ENCODE results near the gene PLXDC2.

The PLXDC2 gene

GRCh38 chr10:19922236-19922963 lies 106.2 kb downstream of the PLXDC2 start:
- TF ChIP-seq ZNF274 (IDR thresholded peaks at IDR 0.05; ENCODE audit: low read depth, low read length): no peak
- no peak overlapping the region for H3K4me3 ChIP-seq (ENCODE audit: low read length)

- no peak overlapping the region for H3K4me3 ChIP-seq (ENCODE audit: low read length)
- no peak for TF ChIP-seq ZNF274 (IDR thresholded peaks at IDR 0.05; ENCODE audit: low read depth, low read length)
Observed at GRCh38 chr10:19925064-19925463, 108.8 kb downstream of the PLXDC2 start.

- TF ChIP-seq ZNF274 (IDR thresholded peaks at IDR 0.05; ENCODE audit: low read depth, low read length): no peak
Observed at GRCh38 chr10:19928936-19929335, 112.7 kb downstream of the PLXDC2 start.

GRCh38 chr10:19929506-19930140 lies 113.4 kb downstream of the PLXDC2 start:
- no peak for TF ChIP-seq ZNF274 (IDR thresholded peaks at IDR 0.05; ENCODE audit: low read depth, low read length)

More at GRCh38 chr10:19928936-19929335, 112.7 kb downstream of the PLXDC2 start:
- no peak overlapping the region for H3K4me3 ChIP-seq (ENCODE audit: low read length)

GRCh38 chr10:19930936-19931893 lies 115.0 kb downstream of the PLXDC2 start:
- H3K4me3 ChIP-seq (ENCODE audit: low read length): no peak overlapping the region
- no peak for TF ChIP-seq ZNF274 (IDR thresholded peaks at IDR 0.05; ENCODE audit: low read depth, low read length)

More at GRCh38 chr10:19929506-19930140, 113.4 kb downstream of the PLXDC2 start:
- no peak overlapping the region for H3K4me3 ChIP-seq (ENCODE audit: low read length)

GRCh38 chr10:19931894-19932590 lies 115.8 kb downstream of the PLXDC2 start:
- no peak for TF ChIP-seq ZNF274 (IDR thresholded peaks at IDR 0.05; ENCODE audit: low read depth, low read length)
- H3K4me3 ChIP-seq (ENCODE audit: low read length): no peak overlapping the region

- TF ChIP-seq ZNF274 (IDR thresholded peaks at IDR 0.05; ENCODE audit: low read depth, low read length): no peak
Observed at GRCh38 chr10:19932806-19933371, 116.7 kb downstream of the PLXDC2 start.

GRCh38 chr10:19933772-19934171 lies 117.5 kb downstream of the PLXDC2 start:
- H3K4me3 ChIP-seq (ENCODE audit: low read length): no peak overlapping the region
- no peak for TF ChIP-seq ZNF274 (IDR thresholded peaks at IDR 0.05; ENCODE audit: low read depth, low read length)

More at GRCh38 chr10:19932806-19933371, 116.7 kb downstream of the PLXDC2 start:
- no peak overlapping the region for H3K4me3 ChIP-seq (ENCODE audit: low read length)

- TF ChIP-seq ZNF274 (IDR thresholded peaks at IDR 0.05; ENCODE audit: low read depth, low read length): no peak
- no peak overlapping the region for H3K4me3 ChIP-seq (ENCODE audit: low read length)
Observed at GRCh38 chr10:19935176-19935575, 118.9 kb downstream of the PLXDC2 start.

GRCh38 chr10:19936289-19936688 lies 120.1 kb downstream of the PLXDC2 start:
- no peak overlapping the region for H3K4me3 ChIP-seq (ENCODE audit: low read length)
- no peak for TF ChIP-seq ZNF274 (IDR thresholded peaks at IDR 0.05; ENCODE audit: low read depth, low read length)

- no peak overlapping the region for H3K4me3 ChIP-seq (ENCODE audit: low read length)
- no peak for TF ChIP-seq ZNF274 (IDR thresholded peaks at IDR 0.05; ENCODE audit: low read depth, low read length)
Observed at GRCh38 chr10:19937989-19938388, 121.8 kb downstream of the PLXDC2 start.

- no peak overlapping the region for H3K4me3 ChIP-seq (ENCODE audit: low read length)
- no peak for TF ChIP-seq ZNF274 (IDR thresholded peaks at IDR 0.05; ENCODE audit: low read depth, low read length)
Observed at GRCh38 chr10:19941206-19941880, 125.1 kb downstream of the PLXDC2 start.

All from GM08714 (cell line).